DOHH2 (cell line): ENCODE data around the gene GAMT.

ENCODE experiments used
- H3F3A ChIP-seq: fragments of 200-600 bp; sonication (generic), shearing (Covaris generic); 2 replicates; pipeline ENCODE4 v1.6.0; 2016; ENCODE audit warnings: antibody characterized with exemption, mild to moderate bottlenecking; ENCODE audit not compliant: control insufficient read depth, insufficient read depth
- H3K27ac ChIP-seq: fragments of 200-600 bp; sonication (generic); 2 replicates; pipeline ENCODE4 v1.5.1; 2014; ENCODE audit warnings: low read depth, mild to moderate bottlenecking, low read length, moderate library complexity
- H3K27me3 ChIP-seq: fragments of 200-600 bp; sonication (generic); 2 replicates; pipeline ENCODE4 v1.6.1; 2014; ENCODE audit warnings: mild to moderate bottlenecking, low read length, mixed read lengths; ENCODE audit not compliant: control insufficient read depth
- H3K36me3 ChIP-seq: fragments of 200-600 bp; sonication (generic); 2 replicates; pipeline ENCODE4 v1.6.1; 2014; ENCODE audit warnings: mild to moderate bottlenecking, low read length, moderate library complexity, mixed read lengths; ENCODE audit not compliant: control insufficient read depth
- H3K4me1 ChIP-seq: fragments of 200-600 bp; sonication (generic); 2 replicates; pipeline ENCODE4 v1.6.1; 2014; ENCODE audit warnings: mild to moderate bottlenecking, low read length, mixed read lengths; ENCODE audit not compliant: control insufficient read depth
- H3K4me2 ChIP-seq: fragments of 200-600 bp; sonication (generic); 2 replicates; pipeline ENCODE4 v1.6.0; 2014; ENCODE audit warnings: mild to moderate bottlenecking, low read length, moderate library complexity
- H3K4me3 ChIP-seq: fragments of 200-600 bp; sonication (generic); 2 replicates; pipeline ENCODE4 v1.5.1; 2014; ENCODE audit warnings: mild to moderate bottlenecking, low read length, mixed read lengths
- H3K79me2 ChIP-seq: fragments of 200-600 bp; sonication (generic); 2 replicates; pipeline ENCODE4 v1.6.1; 2014; ENCODE audit warnings: mild to moderate bottlenecking, low read length, mixed read lengths; ENCODE audit not compliant: control insufficient read depth
- H3K9me2 ChIP-seq: fragments of 200-600 bp; sonication (generic); replicated peaks from 2 replicates; pipeline ENCODE4 v1.6.1; 2014; ENCODE audit warnings: mild to moderate bottlenecking, low read length, mixed read lengths; ENCODE audit not compliant: control insufficient read depth
- H3K9me3 ChIP-seq: fragments of 200-600 bp; sonication (generic); 2 replicates; pipeline ENCODE4 v1.6.1; 2014; ENCODE audit warnings: antibody characterized with exemption, low read length, mixed read lengths; ENCODE audit not compliant: control insufficient read depth, insufficient read depth
- H4K20me1 ChIP-seq: fragments of 200-600 bp; sonication (generic); 2 replicates; pipeline ENCODE4 v1.6.0; 2014; ENCODE audit warnings: low read depth, mild to moderate bottlenecking, antibody characterized with exemption, low read length, moderate library complexity; ENCODE audit not compliant: control insufficient read depth, insufficient read depth
- CTCF ChIP-seq: fragments of 200-600 bp; sonication (generic); IDR thresholded peaks from one replicate; pipeline ENCODE4 v1.5.1; 2014; ENCODE audit warnings: antibody characterized with exemption, mild to moderate bottlenecking, low read depth, low read length; ENCODE audit not compliant: poor library complexity, severe bottlenecking
- EZH2phosphoT487 ChIP-seq: fragments of 200-600 bp; sonication (generic); IDR thresholded peaks from 2 replicates; pipeline ENCODE4 v1.6.1; 2017; ENCODE audit warnings: borderline replicate concordance, mild to moderate bottlenecking, antibody characterized with exemption, low read length, moderate library complexity, mixed read lengths

Gene GAMT

GRCh38 chr19:1362387-1363257 lies 38.7 kb downstream of the GAMT start:
- Histone ChIP-seq H3F3A (no peaks in the 10 kb centered on the region), H3K9me3 (no peaks in the 10 kb centered on the region), H3K36me3 (peaks cover 83% of the 10 kb centered on the region), H3K4me2 (no peak overlapping the region), H3K79me2 (no peaks in the 10 kb centered on the region), H3K27ac (no peak overlapping the region), H3K27me3 (no peaks in the 10 kb centered on the region), H3K4me3 (no peak overlapping the region), H3K9me2 (no peaks in the 10 kb centered on the region), H4K20me1 (no peaks in the 10 kb centered on the region), H3K4me1 (peaks cover 4% of the 10 kb centered on the region; the same call in 1 of the 2 replicates)
- TF ChIP-seq EZH2phosphoT487 (no peak), CTCF (no peak)

DNA sequence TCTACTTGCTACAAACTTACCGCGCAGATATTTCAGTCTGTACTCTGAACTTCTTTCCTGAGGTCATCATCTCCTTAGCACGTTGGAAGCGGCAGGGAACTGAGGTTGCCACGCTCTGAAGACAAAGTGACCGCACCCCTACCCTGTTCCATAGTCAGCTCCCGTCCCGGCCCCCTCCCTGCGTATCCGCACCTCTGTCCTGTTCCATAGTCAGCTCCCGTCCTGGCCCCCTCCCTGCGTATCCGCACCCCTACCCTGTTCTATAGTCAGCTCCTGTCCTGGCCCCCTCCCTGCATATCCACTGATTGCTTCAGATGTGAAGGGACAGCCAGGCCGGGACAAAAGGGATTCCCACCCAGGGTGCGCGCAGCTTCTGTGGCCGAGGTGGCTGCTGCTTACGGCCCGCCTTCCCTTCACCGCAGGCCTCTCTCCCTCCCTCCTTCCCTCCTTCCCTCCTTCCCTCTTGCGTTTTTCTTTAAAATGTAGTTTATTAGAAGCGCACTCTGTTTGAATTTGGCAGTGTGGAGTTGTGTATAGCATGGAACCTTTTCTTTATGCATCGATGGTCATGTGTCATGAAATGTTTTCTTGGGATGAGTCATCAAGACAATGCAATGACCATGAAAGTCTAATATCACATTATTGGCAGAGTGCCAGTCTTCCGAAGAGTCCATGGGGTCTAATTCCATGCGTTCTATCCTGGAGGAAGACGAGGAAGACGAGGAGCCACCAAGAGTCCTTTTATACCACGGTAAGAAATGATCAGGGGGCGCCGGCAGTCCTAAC lies 39.5 kb downstream of the GAMT start:
- no peak overlapping the region for H3K4me3 ChIP-seq
- peaks cover 4% of the 10 kb centered on the region; the same call in 1 of the 2 replicates for H3K4me1 ChIP-seq
- H4K20me1 ChIP-seq, result no peaks in the 10 kb centered on the region
- no peaks in the 10 kb centered on the region for H3K27me3 ChIP-seq
- H3K27ac ChIP-seq, result no peak overlapping the region
- no peaks in the 10 kb centered on the region for H3K79me2 ChIP-seq
- no peaks in the 10 kb centered on the region for H3F3A ChIP-seq
- H3K9me3 ChIP-seq, result no peaks in the 10 kb centered on the region
- TF ChIP-seq EZH2phosphoT487 (no peak), CTCF (no peak)
- H3K36me3 ChIP-seq, result peaks cover 85% of the 10 kb centered on the region
- H3K9me2 ChIP-seq, result no peaks in the 10 kb centered on the region
- H3K4me2 ChIP-seq, result no peak overlapping the region

DNA sequence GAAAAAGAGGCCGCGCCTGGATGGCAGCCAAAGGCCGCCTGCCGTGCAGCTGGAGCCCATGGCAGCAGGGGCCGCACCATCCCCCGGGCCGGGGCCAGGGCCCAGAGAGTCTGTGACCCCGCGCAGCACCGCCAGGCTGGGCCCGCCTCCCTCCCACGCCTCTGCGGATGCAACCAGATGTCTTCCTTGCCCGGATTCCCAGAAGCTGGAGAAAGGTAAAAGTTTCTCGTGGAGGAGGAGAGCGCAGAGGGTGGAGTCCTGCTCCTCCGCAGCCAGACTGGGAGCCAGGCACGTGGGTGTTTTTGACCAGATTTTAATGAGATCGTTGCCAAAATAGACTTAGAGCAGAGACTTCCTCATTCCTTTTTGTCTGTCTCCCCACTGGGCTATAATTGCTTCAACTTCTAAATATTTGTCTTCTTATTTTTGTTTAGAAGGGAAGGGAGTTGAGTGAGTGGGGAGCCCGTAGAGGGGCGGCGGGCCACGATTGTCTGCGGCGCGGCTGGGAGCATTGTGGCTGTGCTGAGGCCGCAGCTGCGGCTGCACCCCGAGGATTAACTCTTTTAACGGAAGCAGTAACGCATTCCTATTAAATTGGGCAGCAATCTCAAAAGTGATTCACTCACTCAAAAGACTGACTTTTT lies 40.4 kb downstream of the GAMT start:
- TF ChIP-seq EZH2phosphoT487 (no peak), CTCF (no peak)
- peaks cover 5% of the 10 kb centered on the region for H3K79me2 ChIP-seq
- no peak overlapping the region for H3K4me3 ChIP-seq
- H4K20me1 ChIP-seq, result no peaks in the 10 kb centered on the region
- peaks cover 85% of the 10 kb centered on the region for H3K36me3 ChIP-seq
- no peaks in the 10 kb centered on the region for H3K27me3 ChIP-seq
- H3K9me3 ChIP-seq, result no peaks in the 10 kb centered on the region
- H3K4me2 ChIP-seq, result no peak overlapping the region
- peaks cover 8% of the 10 kb centered on the region for H3K4me1 ChIP-seq
- H3K9me2 ChIP-seq, result no peaks in the 10 kb centered on the region
- no peak overlapping the region for H3K27ac ChIP-seq
- no peaks in the 10 kb centered on the region for H3F3A ChIP-seq
